Measurements from ENCODE around the gene UGGT1.

GRCh38 chr2:128227862-128228261, 136.9 kb downstream of the UGGT1 start:
- TF ChIP-seq EZH2phosphoT487 (IDR thresholded peaks at IDR 0.05; ENCODE audit: borderline replicate concordance, low read depth, low read length) = no peak
- TF ChIP-seq CTCF (conservative IDR thresholded peaks at IDR 0.05; ENCODE audit: low read length) = no peak

Measured in OCI-LY7 (cell line).